SK-N-MC (cell line): ENCODE measurements around the gene RCAN1.

Source experiments
- DNase-seq: peaks from one replicate; pipeline ENCODE4 v3.0.0-alpha.2; 2011; ENCODE audit warnings: low read depth, low spot score
- H3K27ac ChIP-seq: fragments of 200-600 bp; sonication (generic); 2 replicates; pipeline ENCODE4 v1.5.1; 2016; ENCODE audit warnings: mixed run types
- H3K36me3 ChIP-seq: fragments of 200-600 bp; sonication (generic); 2 replicates; pipeline ENCODE4 v1.6.1; 2017; ENCODE audit warnings: antibody characterized with exemption, low read length, mixed read lengths; ENCODE audit not compliant: insufficient read depth
- H3K4me3 ChIP-seq: fragments of 200-600 bp; sonication (generic); 2 replicates; pipeline ENCODE4 v1.5.1; 2016
- H3K9ac ChIP-seq: fragments of 200-600 bp; sonication (generic); 2 replicates; pipeline ENCODE4 v1.8.0; 2017; ENCODE audit warnings: mixed run types, mixed read lengths; ENCODE audit not compliant: insufficient read length
- H3K9me3 ChIP-seq: fragments of 200-600 bp; sonication (generic); 2 replicates; pipeline ENCODE4 v1.6.1; 2017; ENCODE audit warnings: low read depth, mild to moderate bottlenecking, antibody characterized with exemption, low read length, moderate library complexity, mixed read lengths
- EZH2 ChIP-seq: fragments of 200-600 bp; sonication (generic); IDR thresholded peaks from one replicate; pipeline ENCODE4 v1.6.1; 2017; ENCODE audit warnings: antibody characterized with exemption
- FOXP2 ChIP-seq: optimal IDR thresholded peaks from 2 replicates; pipeline ENCODE3; 2011; ENCODE audit warnings: mild to moderate bottlenecking, moderate library complexity; ENCODE audit not compliant: insufficient read depth; ENCODE audit errors: extremely low read length, control extremely low read depth
- POLR2AphosphoS5 ChIP-seq: IDR thresholded peaks from 2 replicates; pipeline ENCODE4 v1.6.1; 2012; ENCODE audit warnings: mild to moderate bottlenecking, low read depth, low read length, borderline replicate concordance

The RCAN1 gene

DNA sequence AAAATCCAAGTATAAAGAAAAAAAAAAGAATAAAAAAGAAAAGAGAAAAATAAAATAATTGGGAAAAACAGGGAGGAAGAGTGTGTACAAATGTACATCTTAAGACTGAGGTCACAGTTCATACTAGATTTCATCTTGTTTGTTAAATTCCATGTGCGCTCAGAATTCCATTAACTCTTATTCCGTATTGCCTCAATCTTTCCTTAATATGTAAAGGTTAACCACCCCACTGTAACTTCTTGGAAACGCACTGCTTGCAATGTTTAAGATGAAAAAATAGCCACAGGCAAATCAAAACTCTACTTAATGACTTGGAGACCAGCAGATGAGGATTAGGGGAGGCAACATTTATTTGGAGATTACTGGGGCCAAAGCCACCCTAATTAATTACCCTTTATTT is 79.0 kb downstream of the RCAN1 start:
- TF ChIP-seq FOXP2: no peak
- TF ChIP-seq EZH2: no peak
- TF ChIP-seq POLR2AphosphoS5: no peak
- Histone ChIP-seq H3K9me3 (no peaks in the 10 kb centered on the region), H3K27ac (no peak overlapping the region), H3K36me3 (no peaks in the 10 kb centered on the region), H3K4me3 (no peak overlapping the region), H3K9ac (no peak overlapping the region)
- no peak for DNase-seq

- H3K4me3 ChIP-seq: no peak overlapping the region
Measured at GRCh38 chr21:34534522-34534921, 80.4 kb downstream of the RCAN1 start.

DNA sequence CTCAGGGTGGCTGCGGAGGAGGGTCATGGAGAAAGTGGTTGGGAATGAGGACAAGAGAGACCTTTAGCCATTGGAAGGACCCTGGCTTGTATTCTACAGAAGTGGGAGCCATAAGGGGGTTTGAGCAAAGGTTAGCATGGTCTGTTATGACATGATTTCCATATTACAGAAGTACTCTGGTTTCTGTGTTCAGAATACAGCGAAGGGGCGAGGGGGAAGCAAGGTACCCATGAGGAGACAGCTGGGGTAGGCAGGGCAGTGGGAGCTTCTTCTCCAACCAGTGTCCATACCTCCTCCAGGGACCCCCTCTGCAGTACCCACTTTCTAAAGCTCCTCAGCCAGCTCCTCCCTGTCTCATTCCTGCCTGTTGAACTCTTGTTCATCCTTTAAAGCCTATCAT is 81.0 kb downstream of the RCAN1 start:
- DNase-seq: no peak
- Histone ChIP-seq H3K9me3 (no peaks in the 10 kb centered on the region), H3K27ac (no peak overlapping the region), H3K9ac (no peak overlapping the region), H3K36me3 (no peaks in the 10 kb centered on the region), H3K4me3 (no peak overlapping the region)
- TF ChIP-seq FOXP2 (no peak), POLR2AphosphoS5 (no peak), EZH2 (no peak)

More at GRCh38 chr21:34534522-34534921, 80.4 kb downstream of the RCAN1 start:
- H3K9ac ChIP-seq: no peak overlapping the region
- no peaks in the 10 kb centered on the region for H3K9me3 ChIP-seq
- no peak for TF ChIP-seq EZH2
- TF ChIP-seq FOXP2: no peak
- no peak for TF ChIP-seq POLR2AphosphoS5
- no peak for DNase-seq
- no peaks in the 10 kb centered on the region for H3K36me3 ChIP-seq
- H3K27ac ChIP-seq: no peak overlapping the region

GRCh38 chr21:34531399-34531798 is 83.5 kb downstream of the RCAN1 start:
- Histone ChIP-seq H3K9ac (no peak overlapping the region), H3K4me3 (no peak overlapping the region), H3K9me3 (no peaks in the 10 kb centered on the region), H3K27ac (no peak overlapping the region), H3K36me3 (no peaks in the 10 kb centered on the region)
- DNase-seq: no peak
- no peak for TF ChIP-seq EZH2
- TF ChIP-seq POLR2AphosphoS5: no peak
- TF ChIP-seq FOXP2: no peak

- no peak for DNase-seq
- Histone ChIP-seq H3K9ac (no peak overlapping the region), H3K9me3 (no peaks in the 10 kb centered on the region), H3K27ac (no peak overlapping the region), H3K36me3 (no peaks in the 10 kb centered on the region), H3K4me3 (no peak overlapping the region)
- TF ChIP-seq POLR2AphosphoS5: no peak
- no peak for TF ChIP-seq FOXP2
- TF ChIP-seq EZH2: no peak
Measured at GRCh38 chr21:34530261-34530660, 84.7 kb downstream of the RCAN1 start.

DNA sequence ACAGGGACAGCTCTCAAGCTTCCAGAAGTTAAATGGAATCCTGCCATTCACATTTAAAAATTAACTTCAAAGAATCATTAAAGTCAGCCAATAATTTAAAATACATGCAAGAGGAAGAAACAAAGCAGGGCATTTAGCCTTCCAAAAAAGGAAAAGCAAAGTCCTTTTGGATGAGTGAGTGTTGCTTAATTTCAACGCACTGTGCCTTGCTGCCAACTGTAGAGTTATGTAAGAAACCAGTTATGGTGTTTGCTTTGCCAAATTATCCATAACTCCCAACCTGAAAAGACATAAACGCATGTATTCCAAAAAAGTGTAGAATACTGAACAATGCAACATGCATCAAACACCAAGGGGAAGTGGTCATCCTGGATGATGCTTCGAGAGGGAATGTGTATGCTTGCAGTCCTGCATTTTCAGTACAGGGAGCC is 86.8 kb downstream of the RCAN1 start:
- Histone ChIP-seq H3K9ac (no peak overlapping the region), H3K27ac (no peak overlapping the region), H3K4me3 (no peak overlapping the region), H3K9me3 (no peaks in the 10 kb centered on the region), H3K36me3 (no peaks in the 10 kb centered on the region)
- TF ChIP-seq EZH2: no peak
- TF ChIP-seq FOXP2: no peak
- no peak for TF ChIP-seq POLR2AphosphoS5
- DNase-seq: no peak

DNA sequence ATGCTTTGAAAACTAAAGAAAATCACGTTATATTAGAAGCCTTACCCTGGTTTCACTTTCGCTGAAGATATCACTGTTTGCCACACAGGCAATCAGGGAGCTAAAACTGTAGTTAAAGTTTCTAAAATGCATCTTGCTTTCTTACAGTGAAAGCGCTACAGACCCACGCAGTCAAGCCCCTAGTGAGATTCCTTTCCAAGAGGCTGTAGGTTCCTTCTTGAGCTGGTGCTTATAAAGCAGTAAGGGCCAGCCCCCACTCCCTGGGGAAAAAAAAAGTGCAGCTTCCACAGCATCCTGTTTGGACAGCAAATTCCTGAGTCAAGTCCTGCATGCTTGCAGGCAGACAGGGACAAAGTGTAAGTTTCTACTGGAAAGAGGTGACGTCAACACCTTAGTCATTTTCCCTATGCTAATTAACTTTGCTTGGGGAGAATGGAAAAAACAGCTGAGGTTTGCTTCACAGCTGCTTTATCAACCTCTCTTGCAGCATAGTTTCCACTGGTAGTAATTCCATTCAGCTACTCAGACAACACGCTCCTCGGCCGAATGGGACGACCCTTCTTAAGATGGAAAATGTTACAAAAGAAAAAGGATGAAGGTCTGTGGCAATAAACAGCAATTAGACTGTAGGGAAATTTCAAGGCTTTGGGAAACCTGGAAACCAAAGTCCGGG is 88.2 kb downstream of the RCAN1 start:
- Histone ChIP-seq H3K9ac (peak overlapping the region; percentile 70), H3K27ac (peak overlapping the region; percentile 86), H3K36me3 (no peaks in the 10 kb centered on the region), H3K4me3 (peak overlapping the region; percentile 66), H3K9me3 (no peaks in the 10 kb centered on the region)
- peak; percentile 71 for DNase-seq
- TF ChIP-seq EZH2: no peak
- no peak for TF ChIP-seq FOXP2
- no peak for TF ChIP-seq POLR2AphosphoS5

DNA sequence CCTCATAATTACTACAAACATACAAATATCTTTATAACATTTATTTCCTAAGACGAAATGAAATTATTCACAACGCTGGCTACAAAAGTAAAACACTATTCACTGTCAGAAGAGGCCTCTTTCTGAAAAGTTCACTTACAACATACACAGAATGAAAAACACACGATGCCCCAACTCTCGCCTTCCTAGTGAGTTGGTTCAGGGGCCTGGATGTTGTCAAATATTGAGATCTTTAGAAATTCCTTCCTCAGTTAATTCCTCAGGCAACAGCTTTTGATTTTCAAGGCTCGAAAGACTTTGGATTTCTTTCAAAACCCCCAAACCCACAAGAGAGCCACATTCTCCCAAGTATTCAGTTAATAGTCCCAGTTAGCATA is 88.7 kb downstream of the RCAN1 start:
- H3K27ac ChIP-seq: peak overlapping the region; percentile 86
- TF ChIP-seq EZH2 (no peak), FOXP2 (no peak), POLR2AphosphoS5 (no peak)
- no peak for DNase-seq
- H3K9me3 ChIP-seq: no peaks in the 10 kb centered on the region
- peak overlapping the region; percentile 70 for H3K9ac ChIP-seq
- no peaks in the 10 kb centered on the region for H3K36me3 ChIP-seq
- peak overlapping the region; percentile 66 for H3K4me3 ChIP-seq

DNA sequence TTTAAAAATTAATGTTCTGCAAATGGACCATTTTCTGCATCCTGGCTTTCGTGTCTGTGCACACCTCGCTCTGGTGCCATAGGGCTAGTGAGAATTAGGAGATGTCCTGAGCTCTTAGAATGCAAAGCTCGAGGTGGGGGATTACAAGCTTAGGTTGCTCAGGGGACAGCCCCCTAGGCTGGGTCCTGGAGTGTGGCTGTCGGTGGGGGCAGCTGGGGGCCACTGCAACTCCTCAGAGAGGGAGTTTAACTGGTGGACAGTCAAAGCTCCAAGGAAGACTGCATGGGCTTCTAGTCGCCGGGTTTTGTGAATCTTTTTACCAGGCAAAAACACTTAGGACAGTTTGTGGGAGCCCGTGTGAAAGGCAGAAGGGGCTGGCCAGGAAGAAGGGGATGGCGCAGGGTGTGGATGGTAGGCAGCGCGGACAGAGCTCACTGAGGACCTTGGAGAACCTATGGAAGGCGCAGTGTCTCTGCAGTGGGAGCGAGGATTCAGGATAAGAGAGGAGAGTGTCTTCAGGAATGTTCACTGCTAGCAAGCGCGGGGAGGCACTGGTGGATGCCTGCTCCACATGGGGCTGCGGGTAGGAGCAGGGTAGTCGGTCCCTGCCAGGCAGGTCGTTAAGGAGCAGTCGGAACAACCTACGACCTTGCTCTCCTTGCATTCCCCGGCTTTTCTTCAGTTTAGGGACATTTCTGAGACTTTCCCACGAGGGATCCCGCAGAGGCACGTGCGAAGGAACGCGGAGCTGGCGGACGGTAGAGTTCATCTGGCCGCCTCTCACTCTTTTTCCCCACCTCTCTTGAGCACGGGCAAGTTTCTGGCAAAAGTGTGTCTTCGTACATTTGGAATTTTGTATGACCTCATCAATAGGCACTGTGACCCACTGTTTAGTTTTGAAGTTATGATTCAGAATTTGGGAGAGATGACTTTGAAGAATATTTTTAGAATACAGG is 90.0 kb downstream of the RCAN1 start:
- no peak for DNase-seq
- Histone ChIP-seq H3K9ac (no peak overlapping the region), H3K27ac (no peak overlapping the region)

More for the DNA sequence above, 90.0 kb downstream of the RCAN1 start:
- Histone ChIP-seq H3K4me3 (no peak overlapping the region), H3K36me3 (no peaks in the 10 kb centered on the region), H3K9me3 (no peaks in the 10 kb centered on the region)
- TF ChIP-seq EZH2: no peak
- TF ChIP-seq FOXP2: no peak
- no peak for TF ChIP-seq POLR2AphosphoS5
